HepG2 (cell line): ENCODE data around the gene JHY.

Source experiments
- HCFC1 ChIP-seq: fragments of 150-350 bp; IDR thresholded peaks from 2 replicates; pipeline ENCODE4 v1.6.1; 2014; ENCODE audit warnings: low read depth, low read length
- HNRNPK ChIP-seq: fragments of 200-400 bp; formaldehyde crosslinking; IDR thresholded peaks from 2 replicates; pipeline ENCODE4 v1.6.1; 2018; ENCODE audit warnings: low read length, low read depth, moderate library complexity, mild to moderate bottlenecking; ENCODE audit not compliant: poor library complexity, severe bottlenecking
- NFATC3 ChIP-seq: sonication (generic); formaldehyde crosslinking; IDR thresholded peaks from 2 replicates; pipeline ENCODE4 v1.5.1; 2020; ENCODE audit warnings: mild to moderate bottlenecking, missing genetic modification reagents
- NPAS2 ChIP-seq: sonication (generic); formaldehyde crosslinking; IDR thresholded peaks from 2 replicates; pipeline ENCODE4 v1.8.0; 2022; ENCODE audit warnings: mild to moderate bottlenecking, missing genetic modification reagents, borderline replicate concordance
- NR3C1 ChIP-seq: sonication (generic); formaldehyde crosslinking; IDR thresholded peaks from 2 replicates; pipeline ENCODE4 v1.4.0; 2020; ENCODE audit warnings: missing genetic modification reagents
- PCBP2 ChIP-seq: fragments of 200-400 bp; formaldehyde crosslinking; optimal IDR thresholded peaks from 2 replicates; pipeline ENCODE3; 2018; ENCODE audit warnings: low read length, low read depth; ENCODE audit not compliant: poor library complexity, severe bottlenecking
- REST ChIP-seq, 2 experiments: IDR thresholded peaks; 2 replicates each; pipeline ENCODE4 v1.6.1; 2011 to 2012; ENCODE audit warnings: low read length in 2 of 2, borderline replicate concordance in 1 of 2, low read depth in 1 of 2, mild to moderate bottlenecking in 1 of 2, moderate library complexity in 1 of 2
- ZBTB4 ChIP-seq: sonication (generic); formaldehyde crosslinking; IDR thresholded peaks from 2 replicates; pipeline ENCODE4 v1.4.0; 2020; ENCODE audit warnings: missing genetic modification reagents, mild to moderate bottlenecking, borderline replicate concordance
- ZNF609 ChIP-seq: sonication (generic); formaldehyde crosslinking; IDR thresholded peaks from 2 replicates; pipeline ENCODE4 v1.4.0; 2020; ENCODE audit warnings: mild to moderate bottlenecking, missing genetic modification reagents, borderline replicate concordance
- TF ChIP-seq, protein P1 (sequence below): sonication (generic); formaldehyde crosslinking; IDR thresholded peaks from 2 replicates; pipeline ENCODE4 v1.4.0; 2020; ENCODE audit warnings: missing genetic modification reagents
- TF ChIP-seq, protein P2 (sequence below): sonication (generic); formaldehyde crosslinking; IDR thresholded peaks from 2 replicates; pipeline ENCODE4 v1.8.1; 2023; ENCODE audit warnings: missing genetic modification reagents, mild to moderate bottlenecking, borderline replicate concordance
- TF ChIP-seq, protein P3 (sequence below): sonication (generic); formaldehyde crosslinking; IDR thresholded peaks from 2 replicates; pipeline ENCODE4 v1.5.1; 2020; ENCODE audit warnings: mild to moderate bottlenecking, missing genetic modification reagents, moderate library complexity

GRCh38 chr11:122847466-122847865 is 35.1 kb upstream of the JHY start:
- TF ChIP-seq ZNF609 (CRISPR knock-in tag) = no peak
- TF ChIP-seq, protein P1, sequence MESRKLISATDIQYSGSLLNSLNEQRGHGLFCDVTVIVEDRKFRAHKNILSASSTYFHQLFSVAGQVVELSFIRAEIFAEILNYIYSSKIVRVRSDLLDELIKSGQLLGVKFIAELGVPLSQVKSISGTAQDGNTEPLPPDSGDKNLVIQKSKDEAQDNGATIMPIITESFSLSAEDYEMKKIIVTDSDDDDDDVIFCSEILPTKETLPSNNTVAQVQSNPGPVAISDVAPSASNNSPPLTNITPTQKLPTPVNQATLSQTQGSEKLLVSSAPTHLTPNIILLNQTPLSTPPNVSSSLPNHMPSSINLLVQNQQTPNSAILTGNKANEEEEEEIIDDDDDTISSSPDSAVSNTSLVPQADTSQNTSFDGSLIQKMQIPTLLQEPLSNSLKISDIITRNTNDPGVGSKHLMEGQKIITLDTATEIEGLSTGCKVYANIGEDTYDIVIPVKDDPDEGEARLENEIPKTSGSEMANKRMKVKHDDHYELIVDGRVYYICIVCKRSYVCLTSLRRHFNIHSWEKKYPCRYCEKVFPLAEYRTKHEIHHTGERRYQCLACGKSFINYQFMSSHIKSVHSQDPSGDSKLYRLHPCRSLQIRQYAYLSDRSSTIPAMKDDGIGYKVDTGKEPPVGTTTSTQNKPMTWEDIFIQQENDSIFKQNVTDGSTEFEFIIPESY (CRISPR knock-in tag) = no peak
- no peak for TF ChIP-seq NR3C1 (CRISPR knock-in tag)
- TF ChIP-seq NFATC3 = no peak
- no peak for TF ChIP-seq NPAS2 (CRISPR knock-in tag)
- TF ChIP-seq, protein P2, sequence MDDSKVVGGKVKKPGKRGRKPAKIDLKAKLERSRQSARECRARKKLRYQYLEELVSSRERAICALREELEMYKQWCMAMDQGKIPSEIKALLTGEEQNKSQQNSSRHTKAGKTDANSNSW (CRISPR knock-in tag) = no peak
- TF ChIP-seq, protein P3, sequence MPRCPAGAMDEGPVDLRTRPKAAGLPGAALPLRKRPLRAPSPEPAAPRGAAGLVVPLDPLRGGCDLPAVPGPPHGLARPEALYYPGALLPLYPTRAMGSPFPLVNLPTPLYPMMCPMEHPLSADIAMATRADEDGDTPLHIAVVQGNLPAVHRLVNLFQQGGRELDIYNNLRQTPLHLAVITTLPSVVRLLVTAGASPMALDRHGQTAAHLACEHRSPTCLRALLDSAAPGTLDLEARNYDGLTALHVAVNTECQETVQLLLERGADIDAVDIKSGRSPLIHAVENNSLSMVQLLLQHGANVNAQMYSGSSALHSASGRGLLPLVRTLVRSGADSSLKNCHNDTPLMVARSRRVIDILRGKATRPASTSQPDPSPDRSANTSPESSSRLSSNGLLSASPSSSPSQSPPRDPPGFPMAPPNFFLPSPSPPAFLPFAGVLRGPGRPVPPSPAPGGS (CRISPR knock-in tag) = no peak
- no peak for TF ChIP-seq ZBTB4
- no peak for TF ChIP-seq HNRNPK
- TF ChIP-seq HCFC1 = no peak
- TF ChIP-seq REST (IDR thresholded peaks at IDR 0.05; ENCODE audit: borderline replicate concordance in 1 of 2, low read depth in 1 of 2, low read length in 2 of 2) = no peak
- no peak for TF ChIP-seq PCBP2
